WTC11 (cell line): ENCODE measurements around the gene LILRB1. TPM values are rescaled to one million over a fixed set of nuclear protein-coding genes. Genes with fewer than 3 reads are reported as not detected.

ENCODE experiments used
- ATAC-seq: fragments of 200-7000 bp; cut with Tn5 transposase; 2 replicates; pipeline ENCODE4 v1.10.0; 2021; ENCODE audit warnings: mild to moderate bottlenecking, moderate library complexity
- CTCF ChIA-PET: fragments of 300-600 bp; sonication (Branson Sonifier 250); formaldehyde crosslinking; loops from one replicate; lab custom pipeline; 2021; ENCODE audit warnings: antibody characterized with exemption; lab: Charles Lee
- POLR2A ChIA-PET: fragments of 350-600 bp; sonication (Branson Sonifier 250); formaldehyde crosslinking; loops from one replicate; lab custom pipeline; 2021; ENCODE audit warnings: antibody characterized with exemption; lab: Charles Lee
- DNase-seq: peaks from one replicate; pipeline ENCODE4 v3.0.0; 2021; ENCODE audit warnings: low spot score
- H3K27ac Mint-ChIP-seq: 2 replicates; pipeline ENCODE4 v1.8.0; 2021; ENCODE audit warnings: mixed read lengths
- H3K27me3 Mint-ChIP-seq: 2 replicates; pipeline ENCODE4 v1.8.0; 2021; ENCODE audit warnings: low read depth, mild to moderate bottlenecking, moderate library complexity, mixed read lengths
- H3K36me3 Mint-ChIP-seq: 2 replicates; pipeline ENCODE4 v1.8.0; 2021; ENCODE audit warnings: mixed read lengths
- H3K4me1 Mint-ChIP-seq: 2 replicates; pipeline ENCODE4 v1.8.0; 2022; ENCODE audit warnings: mixed read lengths
- H3K4me3 Mint-ChIP-seq: 2 replicates; pipeline ENCODE4 v1.8.0; 2021; ENCODE audit warnings: mild to moderate bottlenecking, moderate library complexity, mixed read lengths
- H3K9me3 Mint-ChIP-seq: 2 replicates; pipeline ENCODE4 v1.8.0; 2021; ENCODE audit warnings: mixed read lengths
- AR ChIP-seq: fragments of 250-450 bp; sonication (Bioruptor Pico); IDR thresholded peaks from 2 replicates; pipeline ENCODE4 v1.9.0; 2021; ENCODE audit warnings: mild to moderate bottlenecking
- ARID4B ChIP-seq: sonication (generic); formaldehyde crosslinking; IDR thresholded peaks from 2 replicates; pipeline ENCODE4 v1.8.0; 2023; ENCODE audit warnings: missing genetic modification reagents, mild to moderate bottlenecking, borderline replicate concordance
- ATF1 ChIP-seq: sonication (generic); formaldehyde crosslinking; IDR thresholded peaks from 2 replicates; pipeline ENCODE4 v1.8.1; 2023; ENCODE audit warnings: mild to moderate bottlenecking, moderate library complexity, missing genetic modification reagents
- ATF6 ChIP-seq: sonication (generic); formaldehyde crosslinking; IDR thresholded peaks from 2 replicates; pipeline ENCODE4 v1.8.1; 2023; ENCODE audit warnings: mild to moderate bottlenecking, missing genetic modification reagents
- E2F5 ChIP-seq: sonication (generic); formaldehyde crosslinking; IDR thresholded peaks from 2 replicates; pipeline ENCODE4 v1.8.1; 2022; ENCODE audit warnings: mild to moderate bottlenecking, moderate library complexity, missing genetic modification reagents
- GRHL2 ChIP-seq: fragments of 250-450 bp; sonication (Bioruptor Pico); IDR thresholded peaks from 2 replicates; pipeline ENCODE4 v1.8.0; 2022; ENCODE audit warnings: mild to moderate bottlenecking, moderate library complexity; ENCODE audit not compliant: insufficient replicate concordance, severe bottlenecking
- HMGXB4 ChIP-seq: sonication (generic); formaldehyde crosslinking; IDR thresholded peaks from 2 replicates; pipeline ENCODE4 v1.8.1; 2023; ENCODE audit warnings: mild to moderate bottlenecking, moderate library complexity, missing genetic modification reagents
- IRF2 ChIP-seq: sonication (generic); formaldehyde crosslinking; IDR thresholded peaks from 2 replicates; pipeline ENCODE4 v1.8.0; 2022; ENCODE audit warnings: low read depth, missing genetic modification reagents, borderline replicate concordance
- MLX ChIP-seq: sonication (generic); formaldehyde crosslinking; IDR thresholded peaks from 2 replicates; pipeline ENCODE4 v1.8.1; 2023; ENCODE audit warnings: mild to moderate bottlenecking, missing genetic modification reagents, moderate library complexity
- NFE2L1 ChIP-seq: sonication (generic); formaldehyde crosslinking; IDR thresholded peaks from 2 replicates; pipeline ENCODE4 v1.8.1; 2023; ENCODE audit warnings: missing genetic modification reagents
- OVOL2 ChIP-seq: fragments of 250-450 bp; sonication (Bioruptor Pico); IDR thresholded peaks from 2 replicates; pipeline ENCODE4 v1.9.0; 2021; ENCODE audit warnings: mild to moderate bottlenecking, borderline replicate concordance
- RELA ChIP-seq: sonication (generic); formaldehyde crosslinking; IDR thresholded peaks from 2 replicates; pipeline ENCODE4 v1.8.1; 2022; ENCODE audit warnings: missing genetic modification reagents, mild to moderate bottlenecking, borderline replicate concordance
- SMAD3 ChIP-seq: sonication (generic); formaldehyde crosslinking; IDR thresholded peaks from 2 replicates; pipeline ENCODE4 v1.8.0; 2022; ENCODE audit warnings: missing genetic modification reagents, mild to moderate bottlenecking, borderline replicate concordance
- TEAD4 ChIP-seq: sonication (generic); formaldehyde crosslinking; IDR thresholded peaks from 2 replicates; pipeline ENCODE4 v1.8.0; 2022; ENCODE audit warnings: mild to moderate bottlenecking, missing genetic modification reagents
- ZMAT4 ChIP-seq: fragments of 250-450 bp; sonication (Bioruptor Pico); IDR thresholded peaks from 2 replicates; pipeline ENCODE4 v1.9.0; 2021; ENCODE audit warnings: mild to moderate bottlenecking
- ZNF423 ChIP-seq: fragments of 250-450 bp; sonication (Bioruptor Pico); IDR thresholded peaks from 2 replicates; pipeline ENCODE4 v2.1.2; 2022; ENCODE audit warnings: mild to moderate bottlenecking, moderate library complexity
- total RNA-seq: library from RNA; stranded (reverse); gene quantifications from 3 replicates; pipeline ENCODE4 v1.2.3, GENCODE V29; 2021

Gene LILRB1
- total RNA-seq, 1 experiment from 2014 or later: not detected

GRCh38 chr19:54614726-54615125, 15.6 kb upstream of the LILRB1 start:
- Mint-ChIP-seq H3K4me3 (no peak overlapping the region), H3K36me3 (peaks cover 55% of the 10 kb centered on the region), H3K27me3 (peaks cover 13% of the 10 kb centered on the region), H3K9me3 (peaks cover 83% of the 10 kb centered on the region), H3K27ac (no peak overlapping the region), H3K4me1 (no peaks in the 10 kb centered on the region)
- ChIA-PET POLR2A (no interaction called here), CTCF (no interaction called here)
- ATAC-seq (no peak), DNase-seq (no peak)
- TF ChIP-seq RELA (no peak), NFE2L1 (CRISPR knock-in tag) (no peak), GRHL2 (CRISPR knock-in tag) (no peak), ATF6 (no peak), ZMAT4 (no peak), HMGXB4 (CRISPR knock-in tag) (no peak), AR (no peak), E2F5 (CRISPR knock-in tag) (no peak), SMAD3 (CRISPR knock-in tag) (no peak), ATF1 (CRISPR knock-in tag) (no peak), TEAD4 (CRISPR knock-in tag) (no peak), ZNF423 (CRISPR knock-in tag) (no peak), IRF2 (CRISPR knock-in tag) (no peak), OVOL2 (no peak), ARID4B (no peak), MLX (CRISPR knock-in tag) (no peak)
